CD4-positive, alpha-beta T cell treated with Interleukin-21 for 1 hour (primary cell): ENCODE measurements around the gene CASZ1.

ENCODE experiments used
- DNase-seq: peaks from one replicate; pipeline ENCODE4 v3.0.0-alpha.2; 2020

Gene CASZ1

GRCh38 chr1:10667861-10668761 lies 128.3 kb downstream of the CASZ1 start:
- DNase-seq, result no peak

- no peak for DNase-seq
These were observed 130.3 kb downstream of the CASZ1 start for GRCh38 chr1:10665930-10666850.

GRCh38 chr1:10665226-10665625 lies 131.2 kb downstream of the CASZ1 start:
- DNase-seq, result no peak

- no peak for DNase-seq
These were observed 132.2 kb downstream of the CASZ1 start for GRCh38 chr1:10664251-10664650.

- no peak for DNase-seq
These were observed 132.8 kb downstream of the CASZ1 start for GRCh38 chr1:10663678-10664035.

- DNase-seq, result no peak
These were observed 133.4 kb downstream of the CASZ1 start for GRCh38 chr1:10662824-10663677.

GRCh38 chr1:10662090-10662688 lies 134.3 kb downstream of the CASZ1 start:
- DNase-seq, result no peak

GRCh38 chr1:10661453-10661852 lies 135.0 kb downstream of the CASZ1 start:
- DNase-seq, result no peak

GRCh38 chr1:10659646-10660540 lies 136.6 kb downstream of the CASZ1 start:
- no peak for DNase-seq

- no peak for DNase-seq
These were observed 137.2 kb downstream of the CASZ1 start for GRCh38 chr1:10659218-10659617.

GRCh38 chr1:10658396-10659066 lies 137.9 kb downstream of the CASZ1 start:
- DNase-seq, result no peak

GRCh38 chr1:10657088-10657847 lies 139.2 kb downstream of the CASZ1 start:
- no peak for DNase-seq

GRCh38 chr1:10656431-10656830 lies 140.0 kb downstream of the CASZ1 start:
- DNase-seq, result no peak

GRCh38 chr1:10655002-10655401 lies 141.4 kb downstream of the CASZ1 start:
- DNase-seq, result no peak

GRCh38 chr1:10653370-10654125 lies 142.9 kb downstream of the CASZ1 start:
- DNase-seq, result no peak

GRCh38 chr1:10652626-10653025 lies 143.8 kb downstream of the CASZ1 start:
- no peak for DNase-seq

- DNase-seq, result no peak
These were observed 144.7 kb downstream of the CASZ1 start for GRCh38 chr1:10651793-10652192.

GRCh38 chr1:10651389-10651766 lies 145.1 kb downstream of the CASZ1 start:
- no peak for DNase-seq
